GM10266 (cell line): ENCODE results near the gene SPTBN5.

Experiments used
- DNase-seq: peaks from one replicate; pipeline ENCODE4 v3.0.0; 2012; ENCODE audit errors: extremely low spot score
- TF ChIP-seq, protein P1 (sequence below): IDR thresholded peaks from 2 replicates; pipeline ENCODE4 v1.5.1; 2012; ENCODE audit warnings: mild to moderate bottlenecking, low read depth; ENCODE audit not compliant: control insufficient read depth, insufficient read depth; ENCODE audit errors: missing control alignments

SPTBN5 gene

DNA sequence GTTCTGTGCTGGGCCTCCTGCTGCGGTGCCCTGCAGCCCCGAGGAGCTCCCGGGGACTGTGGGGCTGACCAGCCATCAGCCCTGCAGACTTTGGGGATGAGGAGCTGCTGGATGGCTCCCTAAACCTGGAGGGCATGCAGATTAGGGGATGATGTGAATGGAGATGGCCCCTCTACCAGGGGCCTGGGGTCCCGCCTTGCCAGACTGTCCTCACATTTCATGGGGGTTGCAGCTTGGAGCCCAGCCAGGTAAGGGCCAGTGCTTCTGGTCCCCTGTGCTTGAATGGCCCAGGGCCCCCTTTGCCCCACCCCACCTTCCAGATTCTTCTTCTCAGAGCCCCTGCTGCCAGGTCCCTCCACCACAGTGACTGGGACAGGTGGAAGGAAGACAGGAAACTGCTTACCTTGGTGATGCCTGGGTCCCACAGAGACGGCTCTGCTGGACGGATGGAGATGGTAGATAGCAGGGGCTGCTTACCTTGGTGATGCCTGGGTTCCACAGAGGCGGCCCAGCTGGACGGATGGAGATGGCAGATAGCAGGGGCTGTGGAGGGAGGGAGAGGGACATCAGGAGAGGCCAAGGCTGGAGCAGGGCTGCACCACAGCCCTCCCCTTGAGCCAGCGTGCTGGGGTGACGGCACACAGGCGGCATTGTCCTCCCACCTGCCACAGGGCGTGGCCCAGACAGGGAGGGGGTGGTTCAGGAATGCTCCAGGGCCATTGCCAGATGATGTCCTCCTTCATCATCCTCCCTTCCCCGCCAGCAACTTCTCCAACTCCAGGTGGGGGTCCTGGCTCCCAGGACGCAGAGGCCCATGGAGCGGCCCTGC, at the start of gene SPTBN5:
Gene SPTBN5, minus strand, starts transcription at position 632 of the 829 bp plus-strand sequence. Its CDS starts 556 bp downstream, at position 76.
- no peak for DNase-seq
- TF ChIP-seq, protein P1, sequence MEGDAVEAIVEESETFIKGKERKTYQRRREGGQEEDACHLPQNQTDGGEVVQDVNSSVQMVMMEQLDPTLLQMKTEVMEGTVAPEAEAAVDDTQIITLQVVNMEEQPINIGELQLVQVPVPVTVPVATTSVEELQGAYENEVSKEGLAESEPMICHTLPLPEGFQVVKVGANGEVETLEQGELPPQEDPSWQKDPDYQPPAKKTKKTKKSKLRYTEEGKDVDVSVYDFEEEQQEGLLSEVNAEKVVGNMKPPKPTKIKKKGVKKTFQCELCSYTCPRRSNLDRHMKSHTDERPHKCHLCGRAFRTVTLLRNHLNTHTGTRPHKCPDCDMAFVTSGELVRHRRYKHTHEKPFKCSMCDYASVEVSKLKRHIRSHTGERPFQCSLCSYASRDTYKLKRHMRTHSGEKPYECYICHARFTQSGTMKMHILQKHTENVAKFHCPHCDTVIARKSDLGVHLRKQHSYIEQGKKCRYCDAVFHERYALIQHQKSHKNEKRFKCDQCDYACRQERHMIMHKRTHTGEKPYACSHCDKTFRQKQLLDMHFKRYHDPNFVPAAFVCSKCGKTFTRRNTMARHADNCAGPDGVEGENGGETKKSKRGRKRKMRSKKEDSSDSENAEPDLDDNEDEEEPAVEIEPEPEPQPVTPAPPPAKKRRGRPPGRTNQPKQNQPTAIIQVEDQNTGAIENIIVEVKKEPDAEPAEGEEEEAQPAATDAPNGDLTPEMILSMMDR: no peak

DNA sequence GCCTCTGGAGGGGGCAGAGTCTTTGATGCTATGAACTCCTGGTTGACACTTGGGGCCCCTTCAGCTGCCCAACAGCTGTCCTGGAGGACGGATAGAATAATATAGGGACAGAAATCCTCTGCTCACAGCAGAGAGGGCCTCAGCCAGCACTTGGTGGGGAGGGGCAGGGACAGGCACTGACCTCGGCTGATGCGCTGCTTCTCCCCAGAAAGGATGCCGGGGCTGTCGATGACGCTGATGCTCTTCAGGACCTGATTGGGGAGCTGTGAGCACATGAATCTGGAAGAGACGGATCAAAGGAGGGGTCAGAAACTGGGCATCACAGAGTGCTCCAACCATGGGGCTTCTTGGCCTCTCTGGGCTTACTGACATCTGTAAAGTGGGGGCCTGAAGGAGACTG, 49.0 kb upstream of the SPTBN5 start:
- DNase-seq: no peak

DNA sequence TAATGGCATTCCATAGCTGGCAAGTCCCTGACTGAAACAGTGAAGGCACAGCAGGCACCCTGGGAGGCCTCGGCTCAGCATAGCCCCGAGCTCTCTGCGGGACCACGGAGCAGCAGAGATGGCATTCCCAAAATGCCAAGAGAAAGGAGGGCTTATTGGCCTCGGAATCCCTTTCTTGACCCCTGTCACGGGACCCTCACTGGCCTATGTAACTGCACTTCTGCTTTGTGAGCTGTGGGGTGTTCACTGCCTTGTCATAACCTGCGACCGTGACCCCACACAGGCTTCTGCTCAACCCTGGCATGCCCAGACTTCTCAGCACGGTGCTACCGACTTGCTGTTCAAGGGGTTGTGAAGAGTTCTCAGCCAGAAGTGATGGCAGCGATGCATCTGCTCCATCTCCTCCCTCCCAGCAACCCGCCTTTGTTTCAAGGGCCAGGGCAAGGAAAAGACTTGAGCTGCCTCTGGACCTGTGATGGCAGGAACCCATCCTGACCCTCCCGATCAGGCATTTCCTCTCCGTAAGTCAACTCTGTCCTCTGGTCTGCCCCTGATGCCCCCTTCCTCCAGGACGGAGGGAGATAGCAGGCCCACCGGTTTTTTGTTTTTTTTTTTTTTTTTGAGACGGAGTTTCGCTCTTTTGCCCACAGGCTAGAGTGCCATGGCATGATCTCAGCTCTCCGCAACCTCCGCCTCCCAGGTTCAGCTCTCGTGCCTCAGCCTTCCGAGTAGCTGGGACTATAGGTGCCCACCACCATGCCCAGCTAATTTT, 48.0 kb upstream of the SPTBN5 start:
- no peak for DNase-seq
- TF ChIP-seq, protein P1: no peak

More for the DNA sequence above, 49.0 kb upstream of the SPTBN5 start:
- TF ChIP-seq, protein P1: no peak

DNA sequence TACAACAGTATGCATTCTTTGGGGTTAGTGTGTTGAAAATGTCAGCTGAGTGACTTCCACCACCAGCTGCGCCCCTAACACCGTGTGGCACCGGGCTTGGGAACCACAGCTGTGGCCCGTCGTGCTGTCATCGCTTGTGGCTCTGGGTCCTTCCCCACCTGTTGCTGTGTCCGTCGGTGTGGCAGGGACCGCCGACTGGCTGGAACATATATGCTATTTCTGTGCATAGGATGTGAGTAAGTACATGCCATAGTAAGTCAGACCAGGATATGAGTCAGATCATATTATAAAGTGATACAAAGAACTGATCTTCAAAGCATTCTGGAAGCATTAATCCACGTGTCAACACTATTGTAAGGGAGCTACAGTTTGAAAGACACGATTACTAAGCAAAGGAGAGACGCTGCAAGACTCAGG, 46.6 kb upstream of the SPTBN5 start:
- DNase-seq: no peak
- TF ChIP-seq, protein P1: no peak

DNA sequence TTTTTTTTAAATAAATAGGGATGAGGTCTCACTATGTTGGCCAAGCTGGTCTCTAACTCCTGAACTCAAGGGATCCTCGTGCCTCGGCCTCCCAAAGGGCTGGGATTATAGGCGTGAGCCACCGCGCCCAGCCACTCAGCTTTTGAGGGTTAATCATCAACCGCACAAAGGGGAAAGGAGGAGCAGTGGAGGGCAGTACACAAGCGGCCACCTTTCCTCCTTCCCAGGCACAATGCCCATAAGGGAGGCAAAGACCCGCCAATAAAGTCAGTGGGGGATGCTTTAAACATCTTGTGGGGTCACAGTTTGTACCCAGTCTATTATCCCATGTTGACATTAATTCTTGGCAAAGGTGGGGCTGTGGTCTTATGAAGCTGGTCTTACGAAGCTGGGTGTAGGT, 46.1 kb upstream of the SPTBN5 start:
- no peak for DNase-seq
- TF ChIP-seq, protein P1: no peak

DNA sequence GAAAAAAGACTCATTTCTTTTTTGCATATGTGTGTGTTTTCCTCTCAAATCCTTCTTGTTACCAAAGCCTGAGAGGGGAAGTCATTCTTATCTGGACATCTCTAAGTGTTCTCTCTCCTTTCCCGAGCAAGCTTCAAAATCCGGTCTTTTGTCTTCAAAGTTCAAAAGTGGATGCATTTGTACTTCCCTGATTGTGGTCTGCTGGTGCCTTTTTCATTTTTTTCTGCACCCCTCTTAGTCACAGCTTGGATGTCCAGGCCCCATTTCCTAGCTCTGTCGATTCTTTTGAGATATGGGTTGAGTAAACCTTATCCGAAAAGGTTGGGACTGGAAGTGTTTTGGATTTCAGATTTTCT, 43.7 kb upstream of the SPTBN5 start:
- no peak for DNase-seq
- TF ChIP-seq, protein P1: no peak
